ENCODE results near the gene IFNAR1. TPM values are rescaled to one million over a fixed set of nuclear protein-coding genes. Genes with fewer than 3 reads are reported as not detected.

Gene IFNAR1
- total and polyA plus RNA-seq, 2 donors (not counting 3 experiments of a cell fraction or from before 2014, with no cell fraction given): 16.2 to 47.8 TPM

DNA sequence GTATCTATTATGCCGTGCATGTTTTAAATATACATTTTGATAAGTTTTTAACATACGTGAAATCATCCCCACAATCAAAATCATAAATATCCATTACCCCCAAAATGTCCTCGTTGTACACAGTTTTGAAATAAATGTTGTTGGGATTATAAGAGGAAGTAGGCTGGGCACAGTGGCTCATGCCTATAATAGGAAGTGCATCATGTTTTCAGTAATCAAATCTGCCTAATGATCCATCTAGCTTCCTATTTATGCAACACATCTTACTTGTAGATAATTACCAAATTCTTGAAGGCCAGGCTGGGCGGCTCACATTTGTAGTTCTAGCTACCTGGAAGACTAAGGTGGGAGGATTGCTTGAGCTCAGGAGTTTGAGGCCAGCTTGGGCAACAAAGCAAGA is 63.4 kb downstream of the IFNAR1 start:
- Histone ChIP-seq H3K9me3 (replicated peaks; ENCODE audit: control insufficient read depth, insufficient read depth, low read length) (no peaks in the 10 kb centered on the region), H3K79me2 (ENCODE audit: control insufficient read depth, insufficient read depth, low read length) (no peaks in the 10 kb centered on the region), H4K20me1 (replicated peaks; ENCODE audit: control insufficient read depth, extremely low read depth, insufficient read depth, low read length) (no peaks in the 10 kb centered on the region), H3K27me3 (ENCODE audit: control insufficient read depth in 2 of 2, insufficient read depth in 2 of 2, low read length in 2 of 2) (no peaks in the 10 kb centered on the region), H3K36me3 (ENCODE audit: control insufficient read depth in 2 of 2, extremely low read depth in 1 of 2, insufficient read depth in 2 of 2, low read length in 2 of 2) (no peaks in the 10 kb centered on the region), H3K4me1 (ENCODE audit: control insufficient read depth, extremely low read depth, insufficient read depth, low read length) (peaks cover 5% of the 10 kb centered on the region), H3K9ac (replicated peaks; ENCODE audit: extremely low read depth, insufficient read depth, low read length) (no peak overlapping the region), H3K9me1 (replicated peaks; ENCODE audit: control insufficient read depth, extremely low read depth, insufficient read depth, low read length) (no peaks in the 10 kb centered on the region), H3K27ac (ENCODE audit: insufficient read depth, low read depth, low read length) (no peak overlapping the region), H2AFZ (ENCODE audit: low read depth, low read length) (no peak overlapping the region), H3K4me3 (replicated peaks in 1 of 3; ENCODE audit: insufficient read depth in 1 of 3, low read depth in 1 of 3, low read length in 3 of 3) (no peak overlapping the region), H3K4me2 (ENCODE audit: insufficient read depth, low read length) (no peak overlapping the region)
- FAIRE-seq (no peak), DNase-seq (ENCODE audit: low read depth, low spot score) (no peak)
- ChIA-PET POLR2A (no interaction called here), CTCF (interaction anchor here (1.4 to 1.9 kb wide), 2 partner anchors 27 to 191 kb away, joined by 4 to 6 read pairs; no protein-coding TSS in a partner anchor)
- dilution Hi-C loops (cut with MboI; ENCODE audit: extremely low pct_ligation_motif_present, low sequenced_read_pairs): no loop called here
- TF ChIP-seq, protein P1, sequence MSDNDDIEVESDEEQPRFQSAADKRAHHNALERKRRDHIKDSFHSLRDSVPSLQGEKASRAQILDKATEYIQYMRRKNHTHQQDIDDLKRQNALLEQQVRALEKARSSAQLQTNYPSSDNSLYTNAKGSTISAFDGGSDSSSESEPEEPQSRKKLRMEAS (IDR thresholded peaks at IDR 0.05; ENCODE audit: insufficient read depth, insufficient read length): no peak
- TF ChIP-seq EZH2 (IDR thresholded peaks at IDR 0.05; ENCODE audit: borderline replicate concordance, low read depth, low read length, severe bottlenecking) (no peak), GATA2 (IDR thresholded peaks at IDR 0.05; ENCODE audit: insufficient read depth, insufficient read length, low read depth, low read length) (no peak), POLR2AphosphoS5 (IDR thresholded peaks at IDR 0.05; ENCODE audit: insufficient read depth, low read depth, low read length) (no peak), JUN (IDR thresholded peaks at IDR 0.05; ENCODE audit: borderline replicate concordance, insufficient read depth, insufficient read length, low read depth) (no peak), FOS (IDR thresholded peaks at IDR 0.05; ENCODE audit: borderline replicate concordance, insufficient read depth, low read length) (no peak), MYC (IDR thresholded peaks at IDR 0.05; ENCODE audit: low read depth, low read length) (no peak), POLR2A (IDR thresholded peaks at IDR 0.05; ENCODE audit: low read depth, low read length) (no peak)
- TF ChIP-seq, protein P2, sequence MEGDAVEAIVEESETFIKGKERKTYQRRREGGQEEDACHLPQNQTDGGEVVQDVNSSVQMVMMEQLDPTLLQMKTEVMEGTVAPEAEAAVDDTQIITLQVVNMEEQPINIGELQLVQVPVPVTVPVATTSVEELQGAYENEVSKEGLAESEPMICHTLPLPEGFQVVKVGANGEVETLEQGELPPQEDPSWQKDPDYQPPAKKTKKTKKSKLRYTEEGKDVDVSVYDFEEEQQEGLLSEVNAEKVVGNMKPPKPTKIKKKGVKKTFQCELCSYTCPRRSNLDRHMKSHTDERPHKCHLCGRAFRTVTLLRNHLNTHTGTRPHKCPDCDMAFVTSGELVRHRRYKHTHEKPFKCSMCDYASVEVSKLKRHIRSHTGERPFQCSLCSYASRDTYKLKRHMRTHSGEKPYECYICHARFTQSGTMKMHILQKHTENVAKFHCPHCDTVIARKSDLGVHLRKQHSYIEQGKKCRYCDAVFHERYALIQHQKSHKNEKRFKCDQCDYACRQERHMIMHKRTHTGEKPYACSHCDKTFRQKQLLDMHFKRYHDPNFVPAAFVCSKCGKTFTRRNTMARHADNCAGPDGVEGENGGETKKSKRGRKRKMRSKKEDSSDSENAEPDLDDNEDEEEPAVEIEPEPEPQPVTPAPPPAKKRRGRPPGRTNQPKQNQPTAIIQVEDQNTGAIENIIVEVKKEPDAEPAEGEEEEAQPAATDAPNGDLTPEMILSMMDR (IDR thresholded peaks at IDR 0.05; ENCODE audit: extremely low read depth in 1 of 2, insufficient read depth in 1 of 2, low read depth in 1 of 2, low read length in 2 of 2): no peak
- intact Hi-C loops (cut with micrococcal nuclease): no loop called here
- no TSS peak for BruUV-seq (replicated peaks)
